ENCODE data around the gene ARF1.

- TF ChIP-seq REST (IDR thresholded peaks at IDR 0.05; ENCODE audit: low read depth, low read length) (no peak), EZH2 (IDR thresholded peaks at IDR 0.05; ENCODE audit: borderline replicate concordance, control insufficient read depth, low read depth, low read length) (no peak), FOXK2 (IDR thresholded peaks at IDR 0.05) (no peak), RAD21 (IDR thresholded peaks at IDR 0.05; ENCODE audit: insufficient read depth, low read depth, low read length) (no peak), CTCF (IDR thresholded peaks at IDR 0.05 in 2 of 3, conservative IDR thresholded peaks at IDR 0.05 in 1 of 3; ENCODE audit: control insufficient read depth in 2 of 3, extremely low read depth in 1 of 3, insufficient read depth in 1 of 3, low read depth in 3 of 3, low read length in 3 of 3) (no peak)
Measured at GRCh38 chr1:228146417-228147150, 64.1 kb downstream of the ARF1 start.

All from GM12878 (cell line).